HCT116 (cell line): ENCODE data around the gene GLI3. TPM values are rescaled to one million over a fixed set of nuclear protein-coding genes. Genes with fewer than 3 reads are reported as not detected.

Source experiments
- ATAC-seq: fragments of 200-7000 bp; cut with Tn5 transposase; 2 replicates; pipeline ENCODE4 v1.9.1; 2020; ENCODE audit warnings: mild to moderate bottlenecking, moderate library complexity
- BruUV-seq: library from RNA; stranded (reverse); fragments of 400-500 nt; replicated peaks from 2 replicates; lab custom pipeline; 2021; lab: Mats Ljungman, UMichigan
- CTCF ChIA-PET: fragments of 300-600 bp; sonication (Branson Sonifier 250); formaldehyde crosslinking; loops from one replicate; lab custom pipeline; 2021; ENCODE audit warnings: antibody characterized with exemption; lab: Charles Lee
- POLR2A ChIA-PET: fragments of 300-600, 350-600 bp; sonication (Branson Sonifier 250); formaldehyde crosslinking; loops from one replicate; lab custom pipeline; 2021; ENCODE audit warnings: antibody characterized with exemption; lab: Charles Lee
- RAD21 ChIA-PET, 2 experiments: fragments of 300-600 bp; sonication (Branson Sonifier 250); formaldehyde crosslinking; loops; one replicate each; lab custom pipeline; 2023; ENCODE audit warnings: low total read pairs in 2 of 2; ENCODE audit not compliant: uncharacterized antibody in 2 of 2, unreplicated experiment in 2 of 2, low non-redundant PET in 1 of 2; lab: Charles Lee
- DNase-seq: peaks from one replicate; pipeline ENCODE4 v3.0.0-alpha.2; 2010; ENCODE audit warnings: low read depth, low spot score
- H2AFZ ChIP-seq: fragments of 200-600 bp; shearing (Covaris generic), sonication (generic); 2 replicates; pipeline ENCODE4 v1.6.1; 2017; ENCODE audit warnings: low read depth, mixed run types, mixed read lengths, antibody characterized with exemption, low read length; ENCODE audit not compliant: poor library complexity, severe bottlenecking
- H3K27ac ChIP-seq: 2 replicates; pipeline ENCODE4 v1.5.1; 2012; ENCODE audit warnings: low read depth, low read length
- H3K27me3 ChIP-seq: fragments of 200-600 bp; sonication (generic); 2 replicates; pipeline ENCODE4 v1.6.1; 2016; ENCODE audit warnings: mixed run types, low read length, mixed read lengths; ENCODE audit not compliant: insufficient read depth
- H3K36me3 ChIP-seq, 2 experiments: fragments of 200-500 bp in 1 of 2; fragments of 200-600 bp in 1 of 2; sonication (Bioruptor generic) in 1 of 2; sonication (generic) in 1 of 2; 2 replicates each; pipeline versions ENCODE4 v1.5.1 to v1.6.1; 2014 to 2016; ENCODE audit warnings: low read length in 2 of 2, inconsistent platforms in 1 of 2, mixed read lengths in 1 of 2, mixed run types in 1 of 2; ENCODE audit not compliant: insufficient read depth in 2 of 2, control insufficient read depth in 1 of 2
- H3K4me1 ChIP-seq, 2 experiments: fragments of 200-600 bp in 1 of 2; sonication (generic) in 1 of 2; 2 replicates each; pipeline versions ENCODE4 v1.5.1 to v1.6.1; 2012 to 2017; ENCODE audit warnings: low read length in 2 of 2, inconsistent platforms in 1 of 2, mild to moderate bottlenecking in 1 of 2, mixed read lengths in 1 of 2, mixed run types in 1 of 2, moderate library complexity in 1 of 2; ENCODE audit not compliant: insufficient read depth in 2 of 2, control insufficient read depth in 1 of 2
- H3K4me2 ChIP-seq: fragments of 200-600 bp; sonication (generic); 2 replicates; pipeline ENCODE4 v1.6.1; 2017; ENCODE audit warnings: mixed run types, low read length, mixed read lengths
- H3K4me3 ChIP-seq, 2 experiments: fragments of 200-600 bp in 1 of 2; sonication (generic) in 1 of 2; replicated peaks in 1 of 2; 2 replicates each; pipeline ENCODE4 v1.5.1; 2011 to 2016; ENCODE audit warnings: low read length in 2 of 2, control low read depth in 1 of 2, low read depth in 1 of 2, mild to moderate bottlenecking in 1 of 2, mixed read lengths in 1 of 2, mixed run types in 1 of 2
- H3K79me2 ChIP-seq: fragments of 200-600 bp; sonication (generic); 2 replicates; pipeline ENCODE4 v1.6.1; 2017; ENCODE audit warnings: mild to moderate bottlenecking, mixed run types, low read length, moderate library complexity, mixed read lengths; ENCODE audit not compliant: insufficient read depth
- H3K9ac ChIP-seq: fragments of 200-600 bp; sonication (generic); 2 replicates; pipeline ENCODE4 v1.6.1; 2016; ENCODE audit warnings: low read length, mixed read lengths
- H3K9me2 ChIP-seq: fragments of 200-600 bp; sonication (generic), shearing (Covaris generic); 2 replicates; pipeline ENCODE4 v1.6.1; 2017; ENCODE audit warnings: mixed run types, mild to moderate bottlenecking, moderate library complexity; ENCODE audit not compliant: insufficient read depth
- H3K9me3 ChIP-seq, 2 experiments: fragments of 200-500 bp in 1 of 2; fragments of 200-600 bp in 1 of 2; sonication (Bioruptor generic) in 1 of 2; sonication (generic) in 1 of 2; 2 replicates each; pipeline ENCODE4 v1.6.1; 2014 to 2017; ENCODE audit warnings: low read length in 2 of 2, mixed read lengths in 2 of 2, inconsistent platforms in 1 of 2, low read depth in 1 of 2, mild to moderate bottlenecking in 1 of 2, mixed run types in 1 of 2, moderate library complexity in 1 of 2; ENCODE audit not compliant: control insufficient read depth in 1 of 2, insufficient read depth in 1 of 2
- H4K20me1 ChIP-seq: fragments of 200-600 bp; sonication (generic), shearing (Covaris generic); 2 replicates; pipeline ENCODE4 v1.6.1; 2017; ENCODE audit warnings: mixed run types, mild to moderate bottlenecking, moderate library complexity; ENCODE audit not compliant: insufficient read depth
- CBX3 ChIP-seq: IDR thresholded peaks from 2 replicates; pipeline ENCODE4 v1.6.1; 2012; ENCODE audit warnings: low read depth
- ELF1 ChIP-seq: IDR thresholded peaks from 2 replicates; pipeline ENCODE4 v1.6.1; 2012; ENCODE audit warnings: low read depth, borderline replicate concordance
- EZH2 ChIP-seq: fragments of 200-600 bp; sonication (generic); IDR thresholded peaks from 2 replicates; pipeline ENCODE4 v1.6.1; 2017; ENCODE audit warnings: antibody characterized with exemption, mixed run types
- EZH2phosphoT487 ChIP-seq: fragments of 200-600 bp; IDR thresholded peaks from 2 replicates; pipeline ENCODE4 v1.6.1; 2018; ENCODE audit warnings: antibody characterized with exemption, borderline replicate concordance
- FOSL1 ChIP-seq: IDR thresholded peaks from 2 replicates; pipeline ENCODE4 v1.6.1; 2012; ENCODE audit warnings: low read depth
- JUND ChIP-seq: IDR thresholded peaks from 2 replicates; pipeline ENCODE4 v1.6.1; 2012
- POLR2A ChIP-seq: IDR thresholded peaks from 2 replicates; pipeline ENCODE4 v1.7.0; 2011; ENCODE audit warnings: borderline replicate concordance; ENCODE audit not compliant: insufficient read depth, insufficient read length; ENCODE audit errors: extremely low read depth
- POLR2AphosphoS5 ChIP-seq: IDR thresholded peaks from 2 replicates; pipeline ENCODE4 v1.6.1; 2011; ENCODE audit warnings: mild to moderate bottlenecking, low read depth, low read length, moderate library complexity
- SIN3A ChIP-seq: IDR thresholded peaks from 2 replicates; pipeline ENCODE4 v1.6.1; 2012; ENCODE audit warnings: low read depth
- SP1 ChIP-seq: IDR thresholded peaks from 2 replicates; pipeline ENCODE4 v1.6.1; 2012; ENCODE audit warnings: low read depth
- TCF7L2 ChIP-seq: IDR thresholded peaks from 2 replicates; pipeline ENCODE4 v1.7.0; 2011; ENCODE audit warnings: borderline replicate concordance, inconsistent platforms; ENCODE audit not compliant: insufficient read depth, insufficient read length; ENCODE audit errors: extremely low read depth
- ZNF274 ChIP-seq: fragments of 200-500 bp; sonication (Bioruptor generic); IDR thresholded peaks from 2 replicates; pipeline ENCODE4 v1.6.1; 2014; ENCODE audit warnings: mild to moderate bottlenecking, low read depth, low read length, inconsistent platforms
- intact Hi-C: fragments of 100-400 bp; cut with micrococcal nuclease; formaldehyde crosslinking; loops from 2 replicates; pipeline ENCODE4 v1.10.0; 2022
- total RNA-seq: library from RNA; stranded (reverse); gene quantifications from one replicate; pipeline ENCODE4 v1.2.1, GENCODE V29; 2021; ENCODE audit not compliant: unreplicated experiment
- TF ChIP-seq, protein P1 (sequence below): IDR thresholded peaks from 2 replicates; pipeline ENCODE4 v1.6.1; 2012

Gene GLI3
- total RNA-seq, 1 experiment from 2014 or later = 0.07 TPM

DNA sequence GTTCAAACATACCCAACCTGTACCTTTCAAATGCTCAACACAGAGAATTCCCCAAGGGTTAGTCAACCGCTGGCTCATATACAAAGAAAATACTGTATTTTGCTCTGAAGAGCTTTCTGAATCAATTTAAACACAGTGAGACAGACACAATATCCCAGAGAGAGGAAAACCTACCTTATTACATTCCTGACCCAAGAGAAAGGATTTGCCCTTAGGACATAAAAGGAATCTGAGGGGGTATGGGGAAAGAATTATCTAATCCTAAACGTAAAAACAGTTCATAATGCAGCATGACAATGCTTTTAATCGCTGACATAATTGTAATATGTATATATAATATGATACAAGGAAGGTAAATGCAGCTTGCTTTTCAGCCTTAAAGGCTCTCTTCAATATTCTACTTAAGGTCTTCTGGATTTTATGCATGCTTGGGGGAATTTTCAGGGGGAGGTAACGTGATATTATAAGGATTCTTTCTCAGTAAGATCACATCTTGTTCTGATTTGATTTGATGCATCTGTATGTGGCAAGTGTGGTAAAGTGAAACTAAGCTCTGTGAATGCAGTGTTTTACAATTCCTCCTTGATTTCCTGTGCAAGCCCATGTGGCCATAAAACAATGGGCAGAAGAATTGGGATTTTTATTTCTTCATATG is 240.5 kb downstream of the GLI3 start:
- ATAC-seq (no peak), DNase-seq (no peak)
- H3K9ac ChIP-seq = no peak overlapping the region
- H3K79me2 ChIP-seq = no peaks in the 10 kb centered on the region
- H3K27ac ChIP-seq = no peak overlapping the region
- H3K27me3 ChIP-seq = no peaks in the 10 kb centered on the region; the same call in 1 of the 2 replicates
- H2AFZ ChIP-seq = no peak overlapping the region
- CTCF ChIA-PET = interaction anchor here (0.6 kb wide), 1 partner anchor 230 kb away, joined by 3 read pairs; no protein-coding TSS in a partner anchor
- H3K9me2 ChIP-seq = no peaks in the 10 kb centered on the region
- POLR2A ChIA-PET = no interaction called here
- RAD21 ChIA-PET = no interaction called here
- no peak overlapping the region for H3K4me2 ChIP-seq
- H3K36me3 ChIP-seq = no peaks in the 10 kb centered on the region
- no peaks in the 10 kb centered on the region; a peak in 1 of 4 replicates for H3K9me3 ChIP-seq
- no peaks in the 10 kb centered on the region for H4K20me1 ChIP-seq
- TF ChIP-seq ZNF274 (no peak), FOSL1 (no peak), ELF1 (no peak), EZH2 (no peak), EZH2phosphoT487 (no peak), POLR2A (no peak), POLR2AphosphoS5 (no peak), SP1 (no peak), TCF7L2 (no peak), JUND (no peak), CBX3 (no peak), SIN3A (no peak)
- TF ChIP-seq, protein P1, sequence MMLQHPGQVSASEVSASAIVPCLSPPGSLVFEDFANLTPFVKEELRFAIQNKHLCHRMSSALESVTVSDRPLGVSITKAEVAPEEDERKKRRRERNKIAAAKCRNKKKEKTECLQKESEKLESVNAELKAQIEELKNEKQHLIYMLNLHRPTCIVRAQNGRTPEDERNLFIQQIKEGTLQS = no peak
- intact Hi-C loops = no loop called here
- H3K4me3 ChIP-seq = no peak overlapping the region
- BruUV-seq = no TSS peak
- H3K4me1 ChIP-seq = no peaks in the 10 kb centered on the region
